Erythroblast (primary cell): ENCODE measurements around the gene NLN.

Experiments
- GATA1 ChIP-seq: IDR thresholded peaks from 2 replicates; pipeline ENCODE4 v1.6.1; 2011; ENCODE audit warnings: low read depth, mild to moderate bottlenecking, control low read depth, low read length, moderate library complexity
- POLR2A ChIP-seq: IDR thresholded peaks from 2 replicates; pipeline ENCODE4 v1.6.1; 2011; ENCODE audit warnings: mild to moderate bottlenecking, low read length

DNA sequence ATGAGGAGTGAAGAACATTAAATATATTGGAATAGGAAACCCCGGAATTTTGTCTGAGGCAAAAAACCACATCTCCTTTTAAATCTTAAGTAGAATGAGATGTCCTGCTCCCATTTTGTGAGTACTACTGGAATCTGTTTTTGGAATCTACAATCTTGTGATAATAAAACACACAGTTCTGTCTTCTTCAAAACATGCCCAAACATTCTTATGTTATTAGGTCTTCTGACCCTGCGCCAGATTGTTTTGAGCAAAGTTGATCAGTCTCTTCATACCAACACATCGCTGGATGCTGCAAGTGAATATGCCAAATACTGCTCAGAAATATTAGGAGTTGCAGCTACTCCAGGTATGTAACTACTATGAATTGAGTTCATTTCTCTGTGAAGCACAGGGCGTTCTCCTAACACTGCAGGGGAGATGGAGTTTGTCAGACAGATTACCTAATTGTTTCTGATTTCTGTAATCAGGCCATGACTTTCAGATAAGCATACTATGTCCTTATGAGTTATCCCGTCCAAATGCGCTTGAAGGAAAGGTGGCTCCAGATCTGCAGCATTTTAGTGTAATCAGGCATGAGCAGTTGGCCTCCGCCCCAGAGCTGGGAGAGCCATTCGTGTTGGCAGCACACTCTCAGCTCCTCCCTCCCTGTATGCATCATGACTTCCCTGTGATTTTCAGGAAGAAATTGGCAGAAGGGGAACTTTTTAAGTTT lies 88.0 kb downstream of the NLN start:
- no peak for TF ChIP-seq POLR2A
- TF ChIP-seq GATA1 = no peak
